NOMO-1 (cell line): Measurements from ENCODE around the gene HTN3.
"Not testable (repeated sequence)": the region's sequence is repeated elsewhere in the genome, so short reads cannot be mapped to it uniquely, and the experiment has no call there.

Experiments used
- DNase-seq, 2 experiments: peaks; one replicate each; lab custom pipeline; 2025; ENCODE audit not compliant: unreplicated experiment in 2 of 2; lab: John Stamatoyannopoulos, UW

Gene HTN3

DNA sequence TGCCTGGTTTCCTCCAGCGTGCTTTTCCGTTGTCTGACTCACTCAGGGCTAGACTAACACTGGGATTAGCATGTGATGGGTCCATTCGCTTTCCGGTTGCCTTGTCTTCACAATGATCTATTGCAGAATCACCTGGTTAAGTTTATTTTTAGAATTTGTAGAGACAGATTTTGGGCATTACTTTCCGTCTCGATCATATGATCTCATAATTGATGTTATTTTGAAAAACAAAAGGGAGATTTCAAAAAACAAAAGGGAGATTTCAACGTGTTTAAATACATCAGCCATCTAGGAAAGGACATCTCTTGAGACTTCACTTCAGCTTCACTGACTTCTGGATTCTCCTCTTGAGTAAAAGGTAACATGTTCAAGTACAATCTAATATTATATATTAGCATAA lies at the start of gene HTN3:
TSS of gene HTN3 (plus strand) at position 301 of the 400 bp plus-strand sequence. CDS start 2,282 bp downstream, outside the sequence.
- not testable (repeated sequence) for DNase-seq

DNA sequence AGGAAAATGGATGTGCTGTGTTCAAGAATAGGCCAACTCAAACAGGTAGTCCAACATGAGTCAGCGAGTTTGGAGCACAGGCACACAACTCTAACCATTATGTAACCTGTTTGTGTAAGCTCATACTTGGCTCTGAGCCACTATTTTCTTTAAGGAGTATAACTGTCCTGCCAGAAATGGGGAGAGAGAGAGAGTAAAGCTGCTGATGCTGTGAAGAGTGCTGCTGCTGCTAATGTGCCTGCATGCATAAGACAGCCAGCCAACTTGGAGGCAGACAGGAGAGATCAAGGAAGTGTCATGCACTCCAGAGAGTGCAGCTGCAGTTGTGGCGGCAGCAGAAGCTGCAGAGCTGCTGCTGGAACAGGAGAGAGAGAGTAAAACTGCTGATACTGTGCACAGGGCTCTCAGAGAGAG lies 44.2 kb upstream of the HTN3 start:
- DNase-seq: no peak

DNA sequence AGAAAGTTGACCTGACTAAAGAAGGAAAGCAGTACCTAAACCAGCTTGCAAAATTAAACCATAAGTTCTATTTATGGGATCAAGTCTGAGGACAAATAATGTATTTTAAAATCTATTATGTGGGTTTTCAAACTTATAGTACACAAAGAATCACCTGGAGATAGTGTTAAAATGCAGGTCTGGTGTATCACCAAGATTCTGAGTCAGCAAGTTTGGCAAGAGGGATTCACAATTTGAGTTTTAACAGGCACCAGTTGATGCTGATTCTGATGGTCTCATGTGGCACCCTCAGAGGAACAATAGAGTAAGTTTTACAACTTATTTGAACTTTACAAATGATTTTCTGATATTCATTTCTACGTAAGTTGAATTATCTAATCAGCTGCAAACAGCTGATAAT lies 41.6 kb upstream of the HTN3 start:
- DNase-seq: no peak

DNA sequence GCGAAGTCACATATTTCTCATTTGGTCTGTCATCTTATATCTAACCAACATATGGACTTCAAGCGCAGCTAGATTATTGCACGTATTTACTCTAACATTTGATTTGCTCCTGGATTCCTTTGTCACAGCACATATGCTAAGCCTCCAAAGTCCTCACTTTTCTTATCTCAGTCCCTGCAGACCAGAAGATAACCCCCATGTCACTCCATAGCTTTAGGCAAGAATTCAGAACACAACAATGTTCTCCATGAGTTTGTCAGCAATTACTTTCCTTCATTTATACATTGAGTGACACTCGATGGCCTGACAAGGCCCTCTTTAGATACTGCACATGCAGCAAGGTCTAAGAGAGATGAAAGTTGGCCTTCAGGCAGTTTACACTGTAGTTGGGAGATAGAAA lies 37.2 kb upstream of the HTN3 start:
- no peak for DNase-seq

DNA sequence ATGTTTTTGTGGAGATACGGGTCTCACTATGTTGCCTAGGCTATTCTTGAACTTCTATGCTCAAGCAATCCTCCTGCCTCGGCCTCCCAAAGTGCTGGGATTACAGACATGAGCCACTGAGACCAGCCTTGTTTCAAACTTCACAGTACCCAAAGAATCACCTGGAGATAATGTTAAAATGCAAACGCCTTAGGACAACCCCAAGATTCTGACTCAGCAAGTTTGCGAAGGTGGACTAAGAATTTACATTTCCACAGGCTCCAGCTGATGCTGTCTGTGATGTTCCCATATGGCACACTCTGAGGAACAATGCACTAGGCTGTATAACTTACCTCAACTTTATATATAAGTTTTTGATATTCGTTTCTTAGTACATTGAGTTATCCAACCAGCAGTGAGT lies 33.5 kb upstream of the HTN3 start:
- no peak for DNase-seq

DNA sequence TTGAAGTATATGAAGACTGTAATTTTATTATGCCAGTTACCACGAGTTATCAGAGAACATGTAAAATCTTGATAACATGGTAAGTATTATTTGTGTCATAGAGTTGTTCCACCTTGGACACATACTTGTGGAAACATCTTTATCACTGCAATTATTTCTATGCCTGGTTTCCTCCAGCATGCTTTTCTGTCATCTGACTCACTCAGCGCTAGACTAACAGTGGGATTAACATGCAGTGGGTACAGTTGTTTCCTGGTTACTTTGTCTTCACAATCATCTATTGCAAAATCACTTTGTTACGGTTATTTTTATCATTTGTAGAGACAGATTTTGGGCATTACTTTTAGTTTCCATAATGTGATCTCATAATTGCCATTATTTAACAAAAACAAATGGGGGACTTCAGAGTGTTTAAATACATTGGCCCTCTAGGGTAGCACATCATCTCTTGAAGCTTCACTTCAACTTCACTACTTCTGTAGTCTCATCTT lies 32.7 kb upstream of the HTN3 start, which contains the start of gene STATH:
TSS of gene STATH (plus strand) at position 441 of the 491 bp plus-strand sequence. CDS start 2,472 bp downstream, outside the sequence.
- DNase-seq: no peak

DNA sequence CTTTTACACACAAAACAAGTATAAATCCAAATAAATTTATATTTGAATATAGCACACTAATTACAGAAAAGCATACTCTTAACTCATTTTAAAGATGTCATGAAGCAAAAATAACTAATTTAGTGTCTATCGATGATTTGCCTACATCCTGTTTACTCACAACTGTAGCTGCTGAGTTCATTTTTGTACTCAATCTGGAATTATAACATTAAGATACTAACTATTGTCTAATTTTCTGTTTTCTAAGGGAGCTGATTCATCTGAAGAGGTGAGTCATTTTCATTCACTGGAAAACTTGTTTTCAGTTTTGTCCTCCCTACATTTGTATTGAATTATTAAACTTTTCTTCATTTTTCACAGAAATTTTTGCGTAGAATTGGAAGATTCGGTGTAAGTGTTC lies 28.8 kb upstream of the HTN3 start:
- no peak for DNase-seq

DNA sequence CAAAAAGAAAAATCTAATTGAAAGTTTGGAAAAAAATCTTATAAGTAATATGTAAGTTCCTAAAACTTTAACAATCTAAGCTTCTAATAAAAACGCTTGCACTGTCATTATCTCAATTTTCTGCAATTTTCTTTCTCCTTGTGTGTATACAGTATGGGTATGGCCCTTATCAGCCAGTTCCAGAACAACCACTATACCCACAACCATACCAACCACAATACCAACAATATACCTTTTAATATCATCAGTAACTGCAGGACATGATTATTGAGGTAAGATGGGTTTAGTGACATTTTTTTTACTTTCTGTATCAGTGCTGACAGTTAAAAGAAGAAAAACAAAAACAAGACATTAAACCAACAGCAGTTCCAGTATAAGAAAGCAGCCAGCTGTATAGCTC lies 27.5 kb upstream of the HTN3 start:
- no peak for DNase-seq

DNA sequence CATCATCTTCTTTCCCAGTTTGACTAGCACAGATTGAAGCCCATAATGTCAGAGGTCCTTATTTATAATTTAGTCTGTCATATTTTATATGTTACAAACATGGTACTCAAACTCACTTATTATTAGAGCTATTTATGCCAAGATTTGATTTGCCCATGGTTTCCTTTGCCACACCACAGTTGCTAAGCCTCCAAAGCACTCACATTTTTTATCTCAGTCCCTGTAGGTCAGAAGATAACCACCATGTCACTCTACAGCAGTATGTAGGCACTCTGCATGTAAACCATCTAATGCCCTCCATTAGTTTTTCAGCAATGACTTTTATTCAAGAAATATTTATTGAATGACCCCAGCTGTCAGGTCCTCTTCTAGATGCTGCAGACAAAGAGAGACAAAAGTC lies 25.8 kb upstream of the HTN3 start:
- no peak for DNase-seq

DNA sequence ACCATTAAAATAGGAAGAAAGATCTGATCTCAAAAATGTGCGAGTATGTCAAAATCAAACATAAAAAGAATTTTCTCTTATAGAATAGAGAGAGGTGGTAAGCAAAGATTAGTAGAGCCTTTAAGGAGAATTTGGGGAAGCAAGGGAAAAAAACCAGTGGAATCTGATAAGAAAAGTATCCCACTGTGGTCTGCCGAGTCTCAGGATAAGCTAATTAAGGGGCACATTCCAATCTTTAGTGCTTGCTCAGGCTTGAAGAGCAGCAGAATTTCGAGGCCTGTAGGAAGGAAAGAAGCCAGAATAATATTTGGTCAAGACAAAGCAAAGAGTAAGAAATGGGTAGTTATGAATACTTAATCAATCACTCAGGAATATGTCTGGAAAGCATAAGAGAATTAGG lies 19.5 kb upstream of the HTN3 start:
- DNase-seq: no peak

DNA sequence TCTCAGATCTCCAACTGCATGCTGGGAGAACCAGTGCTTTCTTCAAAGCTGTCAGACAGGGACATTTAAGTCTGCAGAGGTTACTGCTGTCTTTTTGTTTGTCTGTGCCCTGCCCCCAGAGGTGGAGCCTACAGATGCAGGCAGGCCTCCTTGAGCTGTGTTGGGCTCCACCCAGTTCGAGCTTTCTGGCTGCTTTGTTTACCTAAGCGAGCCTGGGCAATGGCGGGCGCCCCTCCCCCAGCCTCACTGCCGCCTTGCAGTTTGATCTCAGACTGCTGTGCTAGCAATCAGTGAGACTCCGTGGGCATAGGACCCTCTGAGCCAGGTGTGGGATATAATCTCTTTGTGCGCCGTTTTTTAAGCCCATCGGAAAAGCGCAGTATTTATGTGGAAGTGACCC lies 9.3 kb upstream of the HTN3 start:
- DNase-seq: not testable (repeated sequence)

DNA sequence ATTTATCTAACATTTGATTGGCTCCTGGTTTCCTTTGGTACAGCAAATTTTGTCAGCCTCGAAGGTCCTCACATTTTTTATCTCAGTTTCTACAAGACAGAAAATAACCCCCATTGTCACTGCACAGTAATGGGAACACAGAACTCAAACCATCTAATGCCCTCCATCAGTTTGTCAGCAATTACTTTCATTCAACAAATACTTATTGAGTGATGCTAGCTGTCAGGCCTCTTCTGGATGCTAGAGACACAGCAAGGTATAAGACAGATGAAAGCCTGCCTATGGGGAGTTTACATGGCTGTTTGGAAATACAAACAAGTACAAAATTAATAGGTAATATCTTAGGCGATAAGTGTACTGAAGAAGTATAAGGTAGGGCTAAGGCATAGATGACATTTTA lies 5.0 kb upstream of the HTN3 start:
- DNase-seq: no peak

DNA sequence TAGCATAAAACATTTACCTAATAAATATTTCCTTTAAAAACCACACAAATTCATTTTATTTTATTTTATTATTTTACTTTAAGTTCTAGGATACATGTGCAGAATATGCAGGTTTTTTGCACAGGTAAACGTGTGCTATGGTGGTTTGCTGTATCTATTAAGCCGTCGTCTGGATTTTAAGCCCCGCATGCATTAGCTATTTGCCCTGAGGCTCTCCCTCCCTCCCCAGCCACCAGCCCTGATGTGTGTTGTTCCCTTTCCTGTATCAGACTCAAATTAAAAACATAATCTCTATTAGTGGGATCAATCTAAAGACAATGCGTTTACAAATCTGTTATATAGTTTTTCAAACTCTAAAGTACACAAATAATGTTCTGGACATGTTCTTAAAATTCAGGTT lies 1.2 kb upstream of the HTN3 start:
- DNase-seq: no peak

DNA sequence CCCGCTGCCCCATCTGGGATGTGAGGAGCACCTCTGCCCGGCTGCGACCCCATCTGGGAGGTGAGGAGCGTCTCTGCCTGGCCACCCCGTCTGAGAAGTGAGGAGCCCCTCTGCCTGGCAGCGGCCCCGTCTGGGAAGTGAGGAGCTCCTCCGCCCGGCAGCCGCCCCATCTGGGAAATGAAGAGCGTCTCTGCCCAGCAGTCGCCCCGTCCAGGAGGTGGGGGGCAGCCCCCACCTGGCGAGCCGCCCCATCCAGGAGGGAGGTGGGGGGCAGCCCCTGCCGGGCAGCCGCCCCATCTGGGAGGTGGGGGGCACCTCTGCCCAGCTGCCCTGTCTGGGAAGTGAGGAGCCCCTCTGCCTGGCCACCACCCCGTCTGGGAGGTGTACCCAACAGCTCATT lies 9.3 kb downstream of the HTN3 start:
- not testable (repeated sequence) for DNase-seq

DNA sequence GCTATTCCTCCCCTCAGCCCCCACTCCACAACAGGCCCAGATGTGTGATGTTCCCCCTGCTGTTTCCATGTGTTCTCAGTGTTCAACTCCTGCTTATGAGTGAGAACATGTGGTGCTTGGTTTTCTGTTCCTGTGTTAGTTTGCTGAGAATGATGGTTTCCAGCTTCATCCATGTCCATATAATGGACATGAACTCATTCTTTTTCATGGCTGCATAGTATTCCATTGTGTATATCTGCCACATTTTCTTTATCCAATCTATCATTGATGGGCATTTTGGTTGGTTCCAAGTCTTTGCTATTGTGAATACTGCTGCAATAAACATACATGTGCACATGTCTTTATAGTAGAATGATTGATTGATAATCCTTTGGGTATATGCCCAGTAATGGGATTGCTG lies 11.7 kb downstream of the HTN3 start:
- not testable (repeated sequence) for DNase-seq

DNA sequence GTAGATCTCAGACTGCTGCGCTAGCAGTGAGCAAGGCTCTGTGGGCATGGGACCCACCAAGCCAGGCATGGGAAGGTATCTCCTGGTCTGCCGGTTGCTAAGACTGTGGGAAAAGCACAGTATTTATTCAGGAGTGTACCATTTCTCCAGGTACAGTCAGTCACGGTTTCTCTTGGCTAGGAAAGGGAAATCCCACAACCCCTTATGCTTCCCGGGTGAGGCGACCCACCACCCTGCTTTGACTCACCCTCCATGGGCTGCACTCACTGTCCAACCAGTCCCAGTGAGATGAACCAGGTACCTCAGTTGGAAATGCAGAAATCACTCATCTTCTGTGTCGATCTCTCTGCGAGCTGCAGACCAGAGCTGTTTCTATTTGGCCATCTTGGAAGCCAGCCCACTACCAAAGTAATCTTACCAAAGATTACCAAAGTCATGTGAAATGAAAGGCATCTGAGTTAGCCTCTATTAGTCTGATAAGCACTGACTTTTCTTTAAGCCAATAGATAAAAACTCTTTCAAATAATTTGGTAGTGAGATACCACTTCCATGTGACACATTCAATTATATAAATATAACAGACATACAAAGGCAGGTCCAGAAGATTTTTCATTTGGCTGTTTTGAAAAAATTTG lies 13.5 kb downstream of the HTN3 start:
- DNase-seq: no peak

DNA sequence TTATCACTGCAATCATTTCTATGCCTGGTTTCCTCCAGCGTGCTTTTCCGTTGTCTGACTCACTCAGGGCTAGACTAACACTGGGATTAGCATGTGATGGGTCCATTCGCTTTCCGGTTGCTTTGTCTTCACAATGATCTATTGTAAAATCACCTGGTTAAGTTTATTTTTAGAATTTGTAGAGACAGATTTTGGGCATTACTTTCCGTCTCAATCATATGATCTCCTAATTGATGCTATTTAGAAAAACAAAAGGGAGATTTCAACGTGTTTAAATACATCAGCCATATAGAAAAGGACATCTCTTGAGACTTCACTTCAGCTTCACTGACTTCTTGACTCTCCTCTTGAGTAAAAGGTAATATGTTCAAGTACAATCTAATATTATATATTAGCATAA lies 21.9 kb downstream of the HTN3 start, which contains the start of gene HTN1:
TSS of gene HTN1 (plus strand) at position 301 of the 400 bp plus-strand sequence. CDS start 2,639 bp downstream, outside the sequence.
- not testable (repeated sequence) for DNase-seq

DNA sequence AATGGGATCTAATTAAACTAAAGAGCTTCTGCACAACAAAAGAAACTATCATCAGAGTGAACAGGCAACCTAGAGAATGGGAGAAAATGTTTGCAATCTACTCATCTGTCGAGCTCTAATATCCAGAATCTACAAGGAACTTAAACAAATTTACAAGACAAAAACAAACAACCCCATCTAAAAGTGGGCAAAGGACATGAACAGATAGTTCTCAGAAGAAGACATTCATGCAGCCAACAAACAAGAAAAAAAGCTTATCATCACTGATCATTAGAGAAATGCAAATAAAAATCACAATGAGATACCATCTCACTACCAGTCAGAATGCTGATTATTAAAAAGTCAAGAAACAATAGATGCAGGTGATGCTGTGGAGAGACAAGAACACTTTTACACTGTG lies 28.3 kb downstream of the HTN3 start:
- DNase-seq: not testable (repeated sequence)

DNA sequence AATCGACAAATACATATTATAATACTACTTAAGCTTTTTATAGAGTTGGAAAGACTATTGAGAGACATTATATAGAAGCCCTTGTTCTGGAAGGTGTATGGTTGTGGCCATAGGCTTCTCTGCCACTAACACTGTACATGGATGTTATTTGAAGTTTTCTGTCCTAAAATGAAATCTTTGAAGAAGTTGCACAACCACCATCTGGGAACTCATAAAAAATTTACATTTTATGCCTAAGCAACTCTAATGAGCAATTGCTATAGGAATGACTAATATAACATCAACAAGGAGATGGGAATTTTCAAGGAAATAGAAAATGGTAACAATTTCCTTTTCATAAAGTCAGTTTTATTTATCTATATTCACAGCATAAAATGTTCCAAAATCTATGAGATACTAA lies 29.4 kb downstream of the HTN3 start:
- DNase-seq: no peak

DNA sequence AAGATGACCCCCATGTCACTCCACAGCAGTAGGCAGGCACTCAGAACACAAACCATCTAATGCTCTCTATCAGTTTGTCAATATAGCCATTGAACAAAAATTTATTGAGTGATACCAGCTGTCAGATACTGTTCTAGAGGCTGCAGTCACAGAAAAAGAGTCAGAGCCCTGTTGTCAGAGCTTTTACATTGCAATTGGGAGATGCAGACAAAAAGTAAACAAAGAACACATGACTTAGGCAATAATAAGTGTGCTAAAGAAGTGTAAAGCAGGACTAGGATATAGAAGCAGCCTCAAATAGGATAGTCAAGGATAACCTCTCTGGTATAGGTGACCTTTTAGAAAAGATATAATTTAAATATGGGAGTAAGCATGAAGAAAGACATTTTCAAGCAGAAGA lies 30.9 kb downstream of the HTN3 start:
- DNase-seq: no peak

DNA sequence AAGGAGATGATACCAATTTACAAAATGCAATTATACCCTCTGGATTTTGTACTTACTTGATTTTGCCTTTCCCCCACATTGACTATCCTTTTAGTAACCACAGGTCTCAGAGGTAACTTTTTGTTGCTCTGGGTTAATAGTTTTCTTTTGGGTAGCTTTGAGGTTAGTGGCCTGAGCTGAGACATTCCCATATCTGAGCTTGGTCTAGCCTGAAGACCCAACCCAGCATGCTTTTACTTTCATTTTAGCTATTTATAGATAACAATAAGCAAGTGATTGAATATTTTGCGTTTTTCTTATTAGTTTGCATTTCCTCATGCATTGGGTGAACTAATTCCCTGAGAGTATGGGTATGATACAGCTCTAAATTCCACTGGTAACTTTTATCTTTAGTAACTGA lies 33.7 kb downstream of the HTN3 start:
- DNase-seq: no peak

DNA sequence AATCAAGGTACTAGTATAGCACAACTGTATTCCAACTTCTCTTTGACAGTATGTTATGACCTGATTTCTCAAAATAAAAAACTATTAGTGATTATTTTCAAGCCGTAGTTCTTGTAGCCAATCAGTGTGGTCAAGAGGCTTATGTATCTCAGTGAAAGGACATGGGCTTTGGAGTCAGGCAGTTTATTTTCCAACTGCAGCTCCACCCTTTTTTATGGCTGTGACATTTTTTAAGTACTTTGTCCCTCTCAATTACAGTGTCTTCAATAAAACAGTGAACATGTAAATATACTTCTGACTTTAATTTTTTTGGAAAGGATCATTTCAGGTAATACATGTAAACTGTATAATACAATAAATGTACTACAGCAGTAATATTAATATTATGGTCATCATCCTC lies 51.9 kb downstream of the HTN3 start:
- DNase-seq: no peak
